Colonic mucosa (tissue), 4 donors: ENCODE measurements around the gene NTHL1. TPM values are rescaled to one million over a fixed set of nuclear protein-coding genes. Genes with fewer than 3 reads are reported as not detected.

Source experiments
- DNase-seq: peaks from one replicate; pipeline ENCODE4 v3.0.0-alpha.2; 2020
- H3K27ac ChIP-seq: fragments of 200-600 bp; one replicate; pipeline ENCODE4 v1.8.0; 2021
- H3K27me3 ChIP-seq: fragments of 200-600 bp; one replicate; pipeline ENCODE4 v1.8.0; 2021
- H3K36me3 ChIP-seq: fragments of 200-600 bp; one replicate; pipeline ENCODE4 v1.8.0; 2021
- H3K4me1 ChIP-seq: fragments of 200-600 bp; one replicate; pipeline ENCODE4 v1.8.0; 2021; ENCODE audit warnings: mild to moderate bottlenecking
- H3K4me3 ChIP-seq: fragments of 200-600 bp; one replicate; pipeline ENCODE4 v1.8.0; 2021
- H3K9ac ChIP-seq, 2 donors: one replicate each; pipeline ENCODE4 v1.7.0; 2013; ENCODE audit warnings: control low read depth in 2 of 2, low read depth in 2 of 2, low read length in 2 of 2
- H3K9me3 ChIP-seq: fragments of 200-600 bp; one replicate; pipeline ENCODE4 v1.8.0; 2021
- CTCF ChIP-seq: fragments of 200-600 bp; IDR thresholded peaks from one replicate; pipeline ENCODE4 v1.8.0; 2022; ENCODE audit warnings: antibody characterized with exemption, mild to moderate bottlenecking
- intact Hi-C: fragments of 100-400 bp; cut with DNase I; formaldehyde crosslinking; loops from one replicate; pipeline ENCODE4 v1.14.1; 2022
- total RNA-seq, 2 donors: library from RNA; stranded (reverse); fragmentation: NEBNext Ultra II Directional in 1 of 2; extraction: Animal tissue kit (Norgen Biotek cat#: 25700) in 1 of 2; gene quantifications; one replicate each; pipeline ENCODE4 v1.2.1, GENCODE V29; 2021
- donor health status: healthy.
- donor health status: DM: no; HTN: no; CAD: no.
- donor health status: DM: no; HTN: no; CAD: no.

The NTHL1 gene
- total RNA-seq, 2 donors from 2014 or later, result 30.1 to 96.8 TPM

GRCh38 chr16:2075631-2076030 is 28.0 kb upstream of the NTHL1 start:
- H3K27ac ChIP-seq, result no peak overlapping the region
- no peaks in the 10 kb centered on the region for H3K27me3 ChIP-seq
- no peaks in the 10 kb centered on the region for H3K36me3 ChIP-seq
- no peak overlapping the region for H3K9ac ChIP-seq
- TF ChIP-seq CTCF, result no peak
- no peaks in the 10 kb centered on the region for H3K9me3 ChIP-seq
- H3K4me1 ChIP-seq, result no peaks in the 10 kb centered on the region
- H3K4me3 ChIP-seq, result no peak overlapping the region
- no peak for DNase-seq
- intact Hi-C loops, result no loop called here

GRCh38 chr16:2074071-2074470 is 26.4 kb upstream of the NTHL1 start:
- Histone ChIP-seq H3K9me3 (no peaks in the 10 kb centered on the region), H3K36me3 (no peaks in the 10 kb centered on the region), H3K4me1 (no peaks in the 10 kb centered on the region), H3K27me3 (no peaks in the 10 kb centered on the region), H3K4me3 (no peak overlapping the region), H3K27ac (no peak overlapping the region), H3K9ac (no peak overlapping the region)
- intact Hi-C loops, result no loop called here
- no peak for TF ChIP-seq CTCF
- no peak for DNase-seq

GRCh38 chr16:2072926-2073325 is 25.3 kb upstream of the NTHL1 start:
- H3K4me1 ChIP-seq, result no peaks in the 10 kb centered on the region
- no peak overlapping the region for H3K27ac ChIP-seq
- no peak for DNase-seq
- no peak for TF ChIP-seq CTCF
- no peak overlapping the region for H3K9ac ChIP-seq
- no peaks in the 10 kb centered on the region for H3K27me3 ChIP-seq
- no peak overlapping the region for H3K4me3 ChIP-seq
- no peaks in the 10 kb centered on the region for H3K9me3 ChIP-seq
- intact Hi-C loops, result no loop called here
- no peaks in the 10 kb centered on the region for H3K36me3 ChIP-seq

GRCh38 chr16:2071454-2072202 is 24.0 kb upstream of the NTHL1 start:
- Histone ChIP-seq H3K4me1 (no peaks in the 10 kb centered on the region), H3K9me3 (no peaks in the 10 kb centered on the region), H3K4me3 (no peak overlapping the region), H3K36me3 (no peaks in the 10 kb centered on the region), H3K27me3 (no peaks in the 10 kb centered on the region), H3K9ac (no peak overlapping the region), H3K27ac (no peak overlapping the region)
- no peak for TF ChIP-seq CTCF
- no peak for DNase-seq
- intact Hi-C loops, result no loop called here

GRCh38 chr16:2070576-2071453 is 23.2 kb upstream of the NTHL1 start:
- H3K4me3 ChIP-seq, result no peak overlapping the region
- intact Hi-C loops, result no loop called here
- H3K36me3 ChIP-seq, result peaks cover 4% of the 10 kb centered on the region
- TF ChIP-seq CTCF, result no peak
- H3K4me1 ChIP-seq, result no peaks in the 10 kb centered on the region
- H3K27ac ChIP-seq, result no peak overlapping the region
- H3K9ac ChIP-seq, result no peak overlapping the region
- DNase-seq, result no peak
- no peaks in the 10 kb centered on the region for H3K9me3 ChIP-seq
- no peaks in the 10 kb centered on the region for H3K27me3 ChIP-seq
